ENCODE measurements around the gene FGD6. TPM values are rescaled to one million over a fixed set of nuclear protein-coding genes. Genes with fewer than 3 reads are reported as not detected.

FGD6 gene
- total RNA-seq, 1 experiment from 2014 or later, result 18.2 TPM

DNA sequence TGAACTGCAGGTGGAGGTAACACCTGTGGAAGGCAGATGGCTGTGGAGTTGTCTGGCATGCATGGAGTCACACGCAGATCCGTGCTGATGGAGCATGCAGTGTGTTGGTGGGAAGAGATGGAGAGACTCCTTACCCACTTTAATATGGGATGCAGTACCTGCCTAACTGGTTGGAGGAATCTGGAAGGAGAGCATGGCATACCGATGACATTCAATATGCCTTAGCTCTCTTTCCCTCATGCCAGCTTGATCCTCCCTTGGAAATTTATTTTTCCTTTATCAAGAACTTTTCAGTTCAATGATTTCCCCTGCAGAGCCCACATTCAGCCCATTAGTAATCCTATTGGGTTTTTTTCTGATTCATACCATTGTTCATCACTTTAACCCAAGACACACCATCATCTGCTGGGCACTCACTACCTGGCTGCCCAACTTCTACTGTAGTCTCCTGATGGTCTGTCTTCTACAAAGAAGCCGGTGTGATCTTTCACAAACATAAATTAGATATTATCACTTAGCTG, 117.9 kb downstream of the FGD6 start:
- CTCF ChIA-PET, result interaction anchor here (1.1 kb wide), 1 partner anchor 374 kb away, joined by 5 read pairs; the partner anchor contains the start of gene METAP2
- RAD21 ChIA-PET (ENCODE audit: low non-redundant PET in 1 of 2, low total read pairs in 2 of 2, uncharacterized antibody in 2 of 2, unreplicated experiment in 2 of 2), result no interaction called here
- POLR2A ChIA-PET, result no interaction called here
- no peak for DNase-seq (ENCODE audit: low read depth, low spot score)
- no TSS peak for BruUV-seq (replicated peaks)
- Histone ChIP-seq H3K9me2 (ENCODE audit: insufficient read depth) (no peaks in the 10 kb centered on the region), H2AFZ (ENCODE audit: low read depth, low read length, poor library complexity, severe bottlenecking) (no peak overlapping the region), H3K4me2 (ENCODE audit: low read length) (no peak overlapping the region), H3K9me3 (ENCODE audit: control insufficient read depth in 1 of 2, insufficient read depth in 1 of 2, low read depth in 1 of 2, low read length in 2 of 2) (no peaks in the 10 kb centered on the region), H3K4me1 (ENCODE audit: control insufficient read depth in 1 of 2, insufficient read depth in 2 of 2, low read length in 2 of 2) (peaks cover 35 to 72% of the 10 kb centered on the region in 2 experiments), H4K20me1 (ENCODE audit: insufficient read depth) (no peaks in the 10 kb centered on the region), H3K27ac (ENCODE audit: low read depth, low read length) (no peak overlapping the region), H3K79me2 (ENCODE audit: insufficient read depth, low read length) (no peaks in the 10 kb centered on the region), H3K4me3 (replicated peaks in 1 of 2; ENCODE audit: low read depth in 1 of 2, low read length in 2 of 2) (no peak overlapping the region), H3K9ac (ENCODE audit: low read length) (no peak overlapping the region), H3K27me3 (ENCODE audit: insufficient read depth, low read length) (no peaks in the 10 kb centered on the region), H3K36me3 (ENCODE audit: control insufficient read depth in 1 of 2, insufficient read depth in 2 of 2, low read length in 2 of 2) (no peaks in the 10 kb centered on the region)
- intact Hi-C loops (cut with micrococcal nuclease), result no loop called here
- no peak for ATAC-seq
- TF ChIP-seq, protein P1, sequence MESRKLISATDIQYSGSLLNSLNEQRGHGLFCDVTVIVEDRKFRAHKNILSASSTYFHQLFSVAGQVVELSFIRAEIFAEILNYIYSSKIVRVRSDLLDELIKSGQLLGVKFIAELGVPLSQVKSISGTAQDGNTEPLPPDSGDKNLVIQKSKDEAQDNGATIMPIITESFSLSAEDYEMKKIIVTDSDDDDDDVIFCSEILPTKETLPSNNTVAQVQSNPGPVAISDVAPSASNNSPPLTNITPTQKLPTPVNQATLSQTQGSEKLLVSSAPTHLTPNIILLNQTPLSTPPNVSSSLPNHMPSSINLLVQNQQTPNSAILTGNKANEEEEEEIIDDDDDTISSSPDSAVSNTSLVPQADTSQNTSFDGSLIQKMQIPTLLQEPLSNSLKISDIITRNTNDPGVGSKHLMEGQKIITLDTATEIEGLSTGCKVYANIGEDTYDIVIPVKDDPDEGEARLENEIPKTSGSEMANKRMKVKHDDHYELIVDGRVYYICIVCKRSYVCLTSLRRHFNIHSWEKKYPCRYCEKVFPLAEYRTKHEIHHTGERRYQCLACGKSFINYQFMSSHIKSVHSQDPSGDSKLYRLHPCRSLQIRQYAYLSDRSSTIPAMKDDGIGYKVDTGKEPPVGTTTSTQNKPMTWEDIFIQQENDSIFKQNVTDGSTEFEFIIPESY (IDR thresholded peaks at IDR 0.05; ENCODE audit: extremely low read depth, insufficient replicate concordance, low read length), result no peak
- TF ChIP-seq ZFX (IDR thresholded peaks at IDR 0.05) (no peak), ZNF274 (IDR thresholded peaks at IDR 0.05; ENCODE audit: low read depth, low read length) (no peak), SP1 (IDR thresholded peaks at IDR 0.05; ENCODE audit: low read depth) (no peak), JUND (IDR thresholded peaks at IDR 0.05) (no peak), SRF (IDR thresholded peaks at IDR 0.05; ENCODE audit: low read depth) (no peak), YY1 (IDR thresholded peaks at IDR 0.05; ENCODE audit: extremely low read depth, insufficient replicate concordance, low read depth, low read length) (no peak), ELF1 (IDR thresholded peaks at IDR 0.05; ENCODE audit: borderline replicate concordance, low read depth) (no peak), POLR2AphosphoS5 (IDR thresholded peaks at IDR 0.05; ENCODE audit: low read depth, low read length) (no peak)
- TF ChIP-seq, protein P2, sequence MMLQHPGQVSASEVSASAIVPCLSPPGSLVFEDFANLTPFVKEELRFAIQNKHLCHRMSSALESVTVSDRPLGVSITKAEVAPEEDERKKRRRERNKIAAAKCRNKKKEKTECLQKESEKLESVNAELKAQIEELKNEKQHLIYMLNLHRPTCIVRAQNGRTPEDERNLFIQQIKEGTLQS (IDR thresholded peaks at IDR 0.05), result no peak
- TF ChIP-seq, protein P3, sequence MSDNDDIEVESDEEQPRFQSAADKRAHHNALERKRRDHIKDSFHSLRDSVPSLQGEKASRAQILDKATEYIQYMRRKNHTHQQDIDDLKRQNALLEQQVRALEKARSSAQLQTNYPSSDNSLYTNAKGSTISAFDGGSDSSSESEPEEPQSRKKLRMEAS (IDR thresholded peaks at IDR 0.05), result no peak
